NCI-H82 treated with DMSO at 0.1 percent for 48 hours (cell line): ENCODE results near the gene HEMK1.
A peak's percentile ranks its signal among the peaks of the same experiment; 100 is the strongest.

Experiments used
- DNase-seq: peaks from one replicate; lab custom pipeline; 2025; ENCODE audit not compliant: unreplicated experiment; lab: John Stamatoyannopoulos, UW

Gene HEMK1

DNA sequence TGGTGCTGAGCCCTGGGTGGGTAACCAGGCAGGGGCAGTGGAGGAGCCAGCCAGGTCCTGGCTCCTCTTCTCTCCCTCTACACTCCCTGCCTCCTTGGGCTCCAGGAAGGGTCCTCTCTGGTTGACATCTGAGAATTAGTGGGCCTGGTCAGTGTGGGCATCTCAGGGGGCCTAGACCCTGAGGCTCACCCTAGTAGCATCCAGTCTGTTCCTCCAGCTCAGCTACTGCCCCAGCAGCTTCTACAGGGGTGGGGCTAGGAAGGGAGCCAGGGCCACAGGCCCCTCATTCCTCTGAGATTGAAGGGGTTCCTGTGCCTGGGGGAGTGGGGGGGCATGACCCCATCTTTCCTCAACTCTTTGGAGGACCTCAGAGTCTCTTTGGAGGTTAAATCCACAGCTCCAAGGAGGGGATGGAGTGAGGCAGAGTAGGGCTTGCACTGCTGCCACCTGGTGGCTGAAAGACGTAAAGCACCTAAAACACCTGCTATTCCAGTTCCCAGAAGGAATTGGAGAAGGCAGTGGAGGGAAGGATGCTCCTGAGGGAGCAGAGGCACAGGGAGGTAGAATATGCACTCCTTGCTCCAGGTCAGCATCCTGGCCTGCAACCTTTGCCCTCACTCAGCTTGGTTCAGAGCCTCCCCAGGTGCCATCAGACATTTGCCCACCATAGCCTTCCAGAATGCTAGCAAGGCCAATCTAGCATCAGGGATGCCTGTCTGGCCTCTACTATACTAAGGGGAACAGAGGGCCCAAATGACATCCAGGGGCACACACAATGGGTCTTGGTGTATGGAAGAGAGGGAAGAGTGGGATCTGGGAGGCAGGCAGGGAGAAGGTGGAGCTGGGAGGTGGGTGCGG is 26.9 kb upstream of the HEMK1 start:
- peak; percentile 21 for DNase-seq

DNA sequence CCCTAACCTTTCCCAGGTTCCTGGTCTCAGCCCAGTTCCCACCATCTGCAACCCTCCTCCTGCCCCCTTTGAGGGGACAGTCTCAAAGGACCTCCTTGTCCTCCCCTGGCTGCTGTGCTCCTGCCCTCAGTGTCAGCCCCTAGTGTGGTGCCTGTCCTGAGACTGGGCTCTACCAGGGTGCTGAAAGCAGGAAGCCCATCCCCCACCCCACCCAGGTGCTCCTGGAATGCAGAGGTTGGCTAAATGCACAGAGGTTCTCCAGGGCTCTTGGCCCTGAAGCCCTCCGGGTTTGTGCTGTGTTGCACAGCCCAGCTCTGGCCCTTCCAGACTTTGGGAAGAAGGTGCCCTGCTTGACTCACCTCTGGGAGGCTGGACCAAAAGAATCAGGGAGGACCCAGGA is 23.5 kb upstream of the HEMK1 start:
- DNase-seq: no peak

DNA sequence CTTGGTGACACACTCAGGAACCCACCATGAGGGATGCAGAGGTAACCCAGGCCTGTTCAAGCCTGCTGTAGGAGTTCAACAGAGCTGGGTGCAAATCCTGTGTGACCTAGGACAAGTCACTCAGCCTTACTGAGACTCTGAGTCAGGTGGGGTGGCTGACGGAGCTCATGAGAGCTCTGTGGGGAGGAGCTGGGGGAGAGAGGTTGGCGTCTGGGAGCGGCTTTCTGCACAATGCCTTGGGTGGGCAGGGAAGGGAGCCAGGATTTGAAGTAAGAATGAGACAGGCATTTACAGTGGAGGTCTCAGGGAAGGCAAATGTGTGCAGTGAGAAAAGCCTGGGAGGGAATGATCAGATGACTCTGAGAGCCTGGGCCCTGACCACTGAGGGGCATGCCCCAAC is 20.1 kb upstream of the HEMK1 start:
- no peak for DNase-seq

DNA sequence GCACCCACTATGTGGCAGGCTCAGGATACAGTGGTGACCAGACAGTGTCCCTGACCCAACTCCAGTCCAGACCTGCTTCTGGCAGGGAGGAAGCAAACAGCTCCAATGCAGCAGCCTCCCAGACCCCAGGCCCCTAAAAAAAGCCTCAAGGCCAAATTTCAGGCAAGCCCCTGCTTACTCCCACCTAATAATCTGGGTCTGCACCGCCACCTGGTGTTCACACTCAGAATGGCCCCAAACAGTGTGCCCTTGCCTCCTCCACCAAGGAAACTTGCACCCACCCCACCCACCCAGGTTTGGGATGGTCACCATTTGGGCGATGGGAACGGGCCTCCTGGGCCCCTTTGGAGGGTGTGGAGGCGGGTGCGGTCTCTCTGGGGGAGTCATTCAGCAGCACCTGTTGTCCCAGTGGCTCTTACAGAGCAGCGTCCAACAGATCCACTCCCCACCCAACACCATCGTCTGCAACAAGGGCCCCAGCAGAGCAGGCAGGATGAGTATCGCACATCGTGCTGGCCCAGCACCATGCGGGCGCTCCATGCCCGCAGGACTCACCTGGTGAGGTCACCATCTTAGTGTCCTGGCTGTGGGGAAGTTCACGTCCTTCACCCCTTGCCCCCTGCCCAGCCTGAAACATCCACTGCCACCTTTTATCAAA is 19.1 kb upstream of the HEMK1 start:
- DNase-seq: peak; percentile 18

DNA sequence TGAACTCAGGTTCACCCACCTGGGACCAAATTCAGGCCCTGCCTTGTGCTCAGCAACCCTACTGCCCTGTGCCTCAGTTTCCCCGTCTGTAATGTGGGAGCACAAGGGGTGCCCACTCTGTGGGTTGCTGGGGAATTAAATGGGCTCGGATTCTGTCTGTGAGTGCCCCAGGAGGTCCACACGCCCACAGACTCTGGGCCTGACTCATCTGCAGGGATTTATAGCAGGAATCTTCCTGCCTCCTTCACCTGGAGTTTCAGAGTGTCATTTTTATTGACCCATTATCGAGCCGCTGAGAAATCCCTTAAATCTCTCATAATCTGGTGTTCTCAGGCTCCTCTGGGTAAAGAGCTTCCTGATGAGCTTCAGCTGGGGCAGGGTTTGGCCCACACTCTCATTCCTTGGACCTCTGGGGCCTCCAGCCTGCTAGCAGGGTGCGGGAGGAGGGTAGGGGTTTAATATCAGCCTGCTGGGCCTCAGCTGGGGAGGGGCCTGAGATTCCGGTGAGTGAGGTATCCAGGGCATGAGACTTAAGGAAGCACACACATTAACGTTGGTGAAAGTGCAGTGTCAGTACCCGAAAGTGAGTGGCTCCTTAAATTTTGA is 18.2 kb upstream of the HEMK1 start:
- no peak for DNase-seq

DNA sequence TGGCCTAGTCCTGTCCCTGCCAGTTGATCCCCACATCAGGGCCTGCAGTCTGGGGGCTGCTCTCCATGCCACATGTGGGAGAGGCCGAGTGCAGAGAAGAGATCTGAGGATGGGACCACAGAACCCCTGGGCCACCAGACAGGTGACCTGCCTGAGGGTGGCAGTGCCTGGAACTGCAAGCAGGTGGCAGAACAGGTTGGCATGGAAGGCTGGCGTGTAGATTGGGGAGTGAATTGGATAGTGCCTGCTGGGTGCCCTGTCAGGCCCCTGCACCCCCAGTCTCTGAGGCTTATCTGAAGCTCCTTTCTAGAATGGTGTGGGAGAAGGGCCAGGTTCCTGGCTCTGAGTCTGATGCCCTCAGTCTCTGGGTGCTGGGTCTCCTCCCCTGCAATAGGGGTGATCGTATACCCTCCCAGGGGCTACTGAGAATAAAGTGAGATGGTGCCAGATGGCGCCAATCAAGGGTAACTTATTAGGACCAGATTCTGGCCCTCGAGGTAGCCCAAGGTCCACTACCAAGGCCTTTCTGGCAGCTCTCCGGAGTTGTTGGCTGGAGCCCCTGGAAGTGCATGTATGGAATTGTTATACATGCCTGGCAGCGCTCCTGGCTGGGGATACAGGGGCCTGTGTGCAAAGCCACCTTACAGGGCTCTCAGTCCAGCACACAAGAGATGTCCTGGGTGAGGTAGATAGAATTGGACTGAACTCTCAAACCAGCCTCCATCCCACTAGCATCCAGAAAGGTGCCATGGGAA is 17.5 kb upstream of the HEMK1 start:
- no peak for DNase-seq

DNA sequence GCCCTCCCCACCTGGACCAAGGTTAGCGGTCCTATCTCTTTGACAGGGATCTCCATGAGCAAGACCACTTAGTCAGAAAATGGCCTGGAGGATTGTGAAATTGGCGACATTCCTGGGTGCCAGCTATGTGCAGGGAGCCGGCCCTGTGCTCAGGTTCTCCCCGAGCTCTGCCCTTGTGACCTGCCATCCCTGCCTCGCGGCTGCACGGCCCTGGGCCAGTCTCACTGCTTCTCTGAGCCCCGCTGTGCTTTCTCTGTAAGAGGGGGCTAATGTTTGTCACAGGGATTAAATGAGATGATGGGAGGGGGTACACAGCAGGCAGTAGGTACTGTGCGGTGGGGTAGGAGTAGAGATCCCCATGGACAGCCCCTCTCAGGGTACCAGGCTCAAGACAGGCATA is 16.7 kb upstream of the HEMK1 start:
- DNase-seq: no peak

DNA sequence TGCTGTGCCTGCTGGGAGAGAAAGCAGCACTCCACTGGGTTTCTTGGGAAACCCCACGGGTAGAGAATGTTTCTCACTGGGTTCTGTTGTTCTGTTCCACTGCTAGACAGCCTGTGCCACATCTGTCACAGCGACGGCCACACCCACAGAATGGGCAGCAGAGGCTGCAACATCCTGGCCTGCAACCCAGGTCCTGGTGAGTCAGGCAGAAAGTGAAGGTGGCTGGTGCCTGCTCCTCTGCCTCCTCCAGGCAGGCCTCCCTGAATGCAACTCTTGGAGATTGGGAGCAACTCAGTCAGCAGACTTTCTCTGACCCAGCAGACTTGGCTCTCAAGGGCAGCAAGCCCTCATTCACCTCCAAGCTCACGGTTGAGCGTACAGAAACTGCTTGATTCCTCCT is 14.8 kb upstream of the HEMK1 start:
- DNase-seq: no peak

DNA sequence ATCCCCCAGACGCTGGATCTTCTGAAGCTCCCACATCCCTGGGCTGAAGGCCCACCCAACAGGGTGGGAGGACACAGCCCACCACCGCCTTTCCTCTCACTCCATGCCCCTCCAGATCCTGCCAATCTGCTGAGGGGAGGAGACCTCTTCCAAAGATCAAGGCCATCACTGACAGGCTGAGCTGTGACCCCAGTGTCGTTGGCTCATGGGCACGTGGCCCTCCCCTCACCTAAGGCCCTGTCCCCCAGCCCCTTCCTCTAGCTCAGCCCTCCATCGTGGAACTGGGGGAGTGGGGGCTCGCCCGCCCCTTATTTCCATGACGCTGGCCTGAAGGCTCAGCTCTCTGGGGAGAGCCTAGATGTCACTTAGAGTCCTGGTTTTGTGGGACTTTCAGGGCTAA is 12.2 kb upstream of the HEMK1 start:
- no peak for DNase-seq

DNA sequence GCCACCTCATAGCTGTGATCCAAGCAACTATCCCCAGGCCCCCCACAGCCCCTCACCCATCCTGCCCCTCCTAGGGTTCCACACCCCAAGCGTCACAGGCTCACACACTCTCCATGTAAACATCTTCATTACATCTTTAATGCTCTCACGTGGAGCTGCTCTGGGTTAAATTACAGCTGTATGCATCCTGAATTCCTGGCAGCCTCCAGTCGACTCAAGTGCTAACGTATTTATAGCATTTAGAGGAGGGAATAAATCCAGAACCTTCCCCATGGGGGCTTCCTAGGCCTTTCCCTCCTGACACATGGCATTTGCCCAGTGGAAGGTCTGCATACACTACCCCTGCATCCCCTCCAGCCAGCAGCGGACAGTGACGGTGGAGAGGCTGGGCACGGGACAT is 11.4 kb upstream of the HEMK1 start:
- DNase-seq: no peak

DNA sequence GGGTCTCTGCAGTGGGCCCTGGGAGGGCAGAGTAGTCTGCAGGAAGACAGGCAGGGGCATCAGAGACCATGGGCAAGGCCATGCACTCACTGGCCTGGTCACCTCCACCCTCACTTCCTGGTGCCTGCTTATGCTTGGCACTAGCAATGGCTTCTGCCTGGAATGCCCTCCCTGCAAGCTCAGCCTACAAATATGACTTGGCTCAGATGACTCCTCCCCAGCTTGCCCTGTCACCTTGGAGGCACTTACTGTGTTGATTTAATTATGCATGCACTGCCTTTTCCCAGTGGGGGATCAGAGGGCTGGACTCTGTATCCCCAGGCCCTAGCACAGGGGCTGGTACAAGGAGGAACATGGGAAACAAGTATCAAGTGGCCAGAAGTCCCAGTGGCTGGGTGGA is 9.6 kb upstream of the HEMK1 start:
- no peak for DNase-seq

DNA sequence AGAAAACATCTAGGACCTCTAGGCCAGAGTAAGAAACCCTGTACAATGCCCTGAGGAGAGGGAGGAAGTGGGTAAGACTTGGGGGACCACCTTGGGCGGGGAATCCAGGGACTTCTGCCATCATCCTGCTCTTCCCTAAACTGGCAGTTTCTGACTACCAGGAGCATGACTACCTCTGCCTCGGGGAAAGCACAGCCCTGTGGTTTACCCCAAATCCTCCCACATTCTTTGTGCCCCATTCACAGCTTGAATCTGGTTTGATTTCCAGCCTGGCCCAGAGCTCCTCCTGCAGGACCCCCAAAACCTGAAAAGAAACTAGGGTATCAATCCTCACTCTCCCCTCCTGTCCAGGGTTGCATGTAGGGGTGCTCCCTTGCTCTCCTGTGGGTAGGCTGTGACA is 6.5 kb upstream of the HEMK1 start:
- no peak for DNase-seq

DNA sequence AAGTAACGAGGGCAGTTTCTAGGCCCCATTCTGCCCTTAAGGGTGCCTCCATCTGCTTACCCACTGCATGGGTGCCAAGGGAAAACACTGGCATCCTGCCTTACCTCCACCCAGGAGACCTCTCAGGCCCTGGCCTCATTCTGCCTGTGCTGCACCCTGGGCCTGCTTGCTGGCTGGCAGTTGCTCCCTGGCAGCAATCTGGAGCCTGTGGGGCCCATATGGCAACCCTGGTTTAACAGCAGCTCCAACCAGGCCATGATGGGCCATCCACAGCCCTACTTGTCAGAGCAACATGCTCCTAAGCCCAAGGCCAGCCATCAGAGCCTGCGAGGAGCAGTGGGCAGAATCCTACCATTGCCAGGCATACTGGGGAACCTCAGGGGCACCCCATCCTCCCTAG is 5.5 kb upstream of the HEMK1 start:
- no peak for DNase-seq

DNA sequence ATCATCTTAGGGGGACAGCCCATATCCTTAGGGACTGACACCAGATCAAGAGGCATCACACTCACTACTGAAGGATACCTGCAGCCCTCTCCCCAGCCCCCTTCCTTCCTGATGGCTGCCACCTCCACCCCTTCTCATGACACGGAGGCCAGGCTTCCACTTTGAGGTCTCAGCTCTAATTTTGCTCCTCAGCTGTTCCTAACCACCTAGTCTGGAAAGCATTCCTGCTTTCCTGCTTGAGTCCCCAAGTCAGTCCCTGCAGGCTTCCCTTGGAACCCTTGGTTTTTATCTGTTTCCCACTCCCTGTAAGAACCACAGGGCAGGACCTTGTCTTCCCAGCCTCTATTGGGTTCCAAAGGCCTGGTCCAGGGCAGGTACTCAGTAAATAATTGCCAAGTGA is 5.0 kb upstream of the HEMK1 start:
- no peak for DNase-seq

DNA sequence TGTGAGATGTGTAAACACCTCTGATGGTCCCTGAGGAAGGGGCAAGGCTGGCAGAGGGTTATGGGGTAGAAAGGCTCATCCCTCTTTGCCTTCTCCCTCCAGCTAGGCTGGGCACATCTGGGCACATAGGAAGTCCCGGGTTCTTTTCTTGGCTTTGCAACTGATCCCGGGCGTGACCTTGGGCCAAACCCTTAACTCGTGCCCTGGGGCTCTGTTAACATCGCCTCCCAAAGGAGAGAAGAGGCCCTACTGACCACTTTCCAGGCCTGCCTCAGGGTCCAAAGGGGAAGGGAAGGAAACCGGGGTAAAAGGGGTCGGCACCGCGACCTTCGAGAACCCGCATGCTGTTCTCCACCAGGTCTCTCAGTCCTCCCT is 2.3 kb upstream of the HEMK1 start:
- no peak for DNase-seq

DNA sequence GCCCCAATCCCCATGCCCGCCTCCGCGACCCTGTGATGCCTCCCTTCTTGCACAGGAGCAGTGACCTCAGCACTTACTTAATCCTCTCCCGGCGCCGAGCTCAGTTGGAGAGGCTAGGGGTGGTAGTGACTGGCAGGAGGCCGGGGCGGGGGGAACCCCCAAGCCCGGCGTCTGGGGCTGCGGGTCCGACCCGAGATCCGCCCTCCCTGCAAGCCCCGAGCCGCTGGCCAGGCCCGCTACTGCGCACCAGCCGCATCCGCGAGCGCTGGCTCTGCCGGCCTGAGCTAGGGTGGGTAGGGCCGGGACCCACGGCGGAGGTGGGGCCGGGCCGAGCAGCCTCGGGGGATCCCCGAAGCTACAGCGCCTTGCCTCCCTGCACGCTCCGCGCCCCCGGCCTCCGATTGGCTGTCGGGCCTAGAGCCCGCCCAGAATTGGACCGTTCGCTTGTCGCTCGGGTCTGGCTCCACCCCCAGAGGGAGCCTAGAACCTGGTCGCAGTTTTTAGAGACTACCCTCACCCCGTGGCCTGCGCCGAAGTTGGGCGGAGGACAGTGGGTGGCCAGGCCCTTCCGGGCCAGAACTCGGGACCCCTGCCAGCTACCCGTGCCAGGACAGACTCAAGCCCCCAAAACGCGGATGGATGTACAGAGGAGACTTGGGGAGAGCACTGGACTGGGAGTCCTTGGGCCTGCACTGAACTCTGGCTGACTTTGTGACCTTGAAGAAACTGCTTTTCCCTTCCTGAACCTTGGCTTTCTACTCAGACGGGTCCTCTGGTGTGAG is 1.7 kb upstream of the HEMK1 start, which contains the start of gene C3orf18:
TSS of gene C3orf18 (minus strand) at position 362 of the 782 bp plus-strand sequence. CDS start 2,048 bp downstream, outside the sequence.
- peak; percentile 17 for DNase-seq

DNA sequence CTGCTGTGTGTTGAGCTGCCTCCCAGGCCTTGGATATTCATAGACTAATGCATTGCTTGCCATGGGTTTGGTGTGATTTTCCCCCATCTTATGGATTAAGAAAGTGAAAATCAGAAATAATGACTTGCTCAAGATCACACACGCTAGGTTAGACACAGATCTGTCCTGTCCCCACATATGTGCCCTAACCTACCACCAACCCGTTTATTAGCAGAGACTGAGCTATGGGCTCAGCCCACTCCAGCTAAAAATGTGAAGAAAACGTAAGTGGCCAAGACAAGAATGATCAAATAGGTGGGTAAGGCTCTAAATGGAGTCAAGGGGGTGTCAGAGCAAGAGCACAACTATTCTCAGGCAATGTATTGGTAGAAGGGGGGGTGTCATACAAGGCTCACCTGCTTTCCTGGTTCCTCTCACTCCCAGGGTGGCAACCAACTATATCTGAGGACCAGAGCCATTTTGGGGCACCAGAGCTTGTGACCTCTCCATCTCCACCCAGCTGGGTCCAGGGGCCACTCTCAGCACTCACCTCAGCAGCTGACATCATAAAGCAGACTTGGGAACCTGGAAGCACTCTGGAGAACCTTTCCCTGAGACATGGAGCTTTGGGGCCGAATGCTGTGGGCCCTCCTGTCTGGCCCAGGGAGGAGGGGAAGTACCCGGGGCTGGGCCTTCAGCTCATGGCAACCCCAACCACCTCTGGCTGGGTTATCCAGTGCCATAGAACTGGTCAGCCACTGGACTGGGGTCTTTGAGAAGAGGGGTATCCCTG is 1.4 kb downstream of the HEMK1 start:
- DNase-seq: no peak

DNA sequence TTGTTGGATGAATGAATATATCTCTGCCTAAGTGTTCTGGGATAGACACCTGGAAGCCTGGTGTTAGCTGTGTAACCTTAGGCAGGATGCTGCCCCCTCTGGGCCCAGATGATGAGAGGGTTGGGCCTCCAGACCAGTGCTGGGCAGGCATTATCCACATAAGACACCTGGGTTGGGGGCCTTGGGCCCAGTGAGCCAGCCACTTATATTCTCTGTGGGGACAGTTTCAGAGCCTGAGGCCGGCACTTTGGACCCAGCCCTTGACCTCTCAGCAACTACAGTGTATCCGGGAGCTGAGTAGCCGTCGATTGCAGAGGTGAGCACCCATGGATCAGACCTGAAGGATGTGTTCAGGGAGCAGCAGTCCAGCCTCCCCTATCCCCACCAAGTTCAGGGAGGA is 2.2 kb downstream of the HEMK1 start:
- DNase-seq: no peak

DNA sequence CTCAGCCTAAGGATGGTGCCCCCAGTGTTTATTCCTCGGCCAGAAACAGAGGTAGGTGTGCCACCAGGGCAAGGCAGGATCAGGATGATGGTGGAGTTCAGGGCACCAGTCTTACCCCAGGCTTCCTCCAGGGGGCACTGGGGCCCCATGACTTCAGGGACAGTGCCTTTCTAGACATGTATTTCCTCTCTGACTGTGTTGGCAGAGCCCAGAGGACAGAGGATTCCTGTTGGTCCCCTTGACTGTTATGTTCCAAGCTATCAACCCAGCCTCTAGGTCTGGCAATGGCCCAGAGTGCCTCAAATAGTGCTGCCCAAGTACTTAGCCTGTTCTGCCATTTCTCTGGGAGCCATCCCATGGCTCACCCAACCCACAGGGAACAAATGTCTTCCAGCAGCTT is 2.8 kb downstream of the HEMK1 start:
- no peak for DNase-seq

DNA sequence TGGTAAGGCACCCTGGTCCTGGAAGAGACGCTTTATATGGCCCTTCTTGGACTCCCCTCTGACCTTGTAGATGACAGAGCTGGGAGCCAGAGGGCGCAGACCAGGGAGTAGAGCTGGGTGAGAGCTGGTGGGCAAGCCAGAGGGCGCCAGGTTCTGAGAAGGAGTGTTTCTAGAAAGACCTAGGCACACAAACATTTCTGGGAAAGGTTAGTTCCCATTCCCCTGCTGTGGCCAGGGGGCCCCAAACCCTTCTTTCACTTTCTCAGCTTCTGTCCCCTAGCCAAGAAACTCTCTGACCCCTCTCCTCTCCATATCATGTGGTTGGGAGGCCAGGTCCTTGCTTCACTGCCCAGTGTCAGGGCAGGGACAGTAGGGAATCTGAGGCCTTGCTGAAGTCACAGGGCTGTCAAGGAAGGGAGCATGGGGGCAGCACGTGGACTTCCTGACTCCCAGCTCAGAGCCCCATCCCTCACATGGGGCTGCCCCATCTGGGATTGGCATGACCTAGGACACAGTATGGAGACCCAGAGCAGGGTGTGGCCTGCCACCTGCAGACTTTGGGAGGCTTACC is 3.6 kb downstream of the HEMK1 start:
- DNase-seq: no peak
